ENCODE results near the gene MICAL3. TPM values are rescaled to one million over a fixed set of nuclear protein-coding genes. Genes with fewer than 3 reads are reported as not detected.

The MICAL3 gene
- total and polyA plus RNA-seq, 2 of the 8 experiments (the other 6 are each of a cell fraction or from before 2014, with no cell fraction given) = 8.3 to 41.8 TPM

DNA sequence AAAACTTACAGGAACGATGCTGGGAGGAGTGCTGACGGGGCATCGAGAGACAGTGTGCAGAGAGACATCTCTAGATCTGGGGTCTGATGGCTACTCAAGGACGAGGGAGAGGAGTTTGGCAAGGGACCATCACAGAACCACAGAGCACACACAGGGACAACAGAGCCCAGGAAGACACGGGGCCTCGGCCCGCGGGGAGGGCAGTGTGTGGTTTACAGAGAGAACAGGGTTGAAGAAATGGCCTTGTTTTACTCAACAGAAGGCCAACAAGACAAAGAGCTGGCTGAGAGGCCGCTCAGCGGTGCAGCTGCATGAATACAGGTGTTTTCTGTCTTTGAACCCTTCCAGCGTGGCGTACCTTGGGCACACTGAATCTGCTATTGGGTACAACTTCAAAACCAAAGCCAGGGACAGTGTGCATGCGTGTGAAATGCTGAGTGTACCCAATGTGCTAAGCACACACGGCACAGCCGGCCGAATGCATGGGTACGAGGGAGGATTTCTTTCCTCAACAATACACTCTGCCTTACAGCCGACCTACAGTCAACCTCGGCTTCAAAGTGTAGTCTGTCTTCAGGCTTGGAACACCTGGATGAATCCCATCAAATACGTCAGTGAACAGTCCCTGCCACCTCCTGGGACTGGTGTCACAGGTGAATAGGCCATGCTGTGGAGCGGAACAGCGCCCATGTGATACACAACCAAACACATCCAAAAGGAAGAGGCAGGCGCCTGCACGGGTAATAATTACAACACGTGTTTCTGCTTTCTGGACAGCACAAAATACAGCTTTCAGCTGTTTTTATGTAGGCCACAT lies 229.4 kb downstream of the MICAL3 start:
- 91% methylated on average over 25 of the region's 25 CpGs; no CpG with 5 or more reads in 1 of the 2 experiments for WGBS, 2 experiments (ENCODE audit: extremely low coverage in 1 of 2, insufficient coverage in 1 of 2, insufficient read length in 1 of 2, insufficient replicate concordance in 2 of 2, low coverage in 1 of 2, low lambda C conversion rate in 2 of 2, missing lambda C conversion rate in 1 of 2)

More for the DNA sequence above, 229.4 kb downstream of the MICAL3 start:
- Histone ChIP-seq H4K8ac (ENCODE audit: extremely low read depth, insufficient read depth, low read length) (no peak overlapping the region), H2BK15ac (ENCODE audit: low read length) (no peak overlapping the region), H3K23me2 (ENCODE audit: low read depth, low read length) (no peaks in the 10 kb centered on the region), H3K14ac (ENCODE audit: insufficient read length) (no peak overlapping the region), H2AK5ac (ENCODE audit: low read depth, low read length) (no peak overlapping the region), H3K79me2 (ENCODE audit: control insufficient read depth in 1 of 2, insufficient read depth in 2 of 2, low read length in 2 of 2) (no peaks in the 10 kb centered on the region), H2BK20ac (ENCODE audit: low read length) (no peak overlapping the region), H3K27ac (ENCODE audit: low read depth, low read length) (no peak overlapping the region), H3K9ac (replicated peaks in 1 of 4; ENCODE audit: extremely low read depth in 1 of 4, low read depth in 3 of 4, low read length in 3 of 4) (no peak overlapping the region), H2BK12ac (ENCODE audit: low read depth, low read length) (no peak overlapping the region), H3K4me1 (replicated peaks in 1 of 4; ENCODE audit: control insufficient read depth in 3 of 4, insufficient read depth in 4 of 4, low read length in 3 of 4) (no peaks in the 10 kb centered on the region), H3K4me2 (ENCODE audit: insufficient read depth in 1 of 2, low read depth in 2 of 2, low read length in 2 of 2) (no peak overlapping the region), H3K27me3 (replicated peaks in 1 of 4; ENCODE audit: control insufficient read depth in 3 of 4, extremely low read depth in 1 of 4, insufficient read depth in 3 of 4, low read length in 3 of 4) (no peaks in the 10 kb centered on the region), H3K4me3 (ENCODE audit: extremely low read depth in 1 of 4, insufficient read depth in 2 of 4, low read depth in 3 of 4, low read length in 4 of 4) (no peak overlapping the region), H4K91ac (replicated peaks; ENCODE audit: insufficient read length, low read length) (no peak overlapping the region), H3K23ac (ENCODE audit: insufficient read length) (no peak overlapping the region), H2BK120ac (replicated peaks; ENCODE audit: low read depth, low read length) (no peak overlapping the region), H3K4ac (replicated peaks; ENCODE audit: insufficient read length, low read depth, low read length) (no peak overlapping the region), H3K36me3 (ENCODE audit: control insufficient read depth in 2 of 4, insufficient read depth in 4 of 4, low read length in 3 of 4) (no peaks in the 10 kb centered on the region), H3K79me1 (ENCODE audit: low read depth, low read length) (no peaks in the 10 kb centered on the region), H3K18ac (ENCODE audit: extremely low read depth, low read length) (no peak overlapping the region), H4K20me1 (replicated peaks in 1 of 2; ENCODE audit: control insufficient read depth in 1 of 2, insufficient read depth in 2 of 2, low read length in 2 of 2) (no peaks in the 10 kb centered on the region), H2BK5ac (ENCODE audit: low read depth, low read length) (peak overlapping the region; percentile 18; the same call in 1 of the 2 replicates), H3K9me3 (ENCODE audit: insufficient read depth in 2 of 2, low read depth in 1 of 2, low read length in 1 of 2) (no peaks in the 10 kb centered on the region), H3K56ac (replicated peaks; ENCODE audit: insufficient read length, low read depth, low read length) (no peak overlapping the region), H4K5ac (ENCODE audit: insufficient read length, low read depth, low read length) (no peak overlapping the region), H2AFZ (ENCODE audit: low read length) (no peak overlapping the region)
- POLR2A ChIA-PET (ENCODE audit: partially characterized antibody) = interaction anchor here (1.2 to 1.7 kb wide), 2 partner anchors 15 to 16 kb away, joined by 3 to 4 read pairs; no protein-coding TSS in a partner anchor
- DNase-seq (ENCODE audit: low read depth in 1 of 2, low spot score in 2 of 2) (no peak), FAIRE-seq (no peak)
- TF ChIP-seq RFX5 (IDR thresholded peaks at IDR 0.05; ENCODE audit: borderline replicate concordance, low read depth, low read length) (no peak), JUN (IDR thresholded peaks at IDR 0.05; ENCODE audit: low read depth, low read length) (no peak), FOSL1 (IDR thresholded peaks at IDR 0.05; ENCODE audit: insufficient read depth, low read depth, low read length) (no peak), TCF12 (IDR thresholded peaks at IDR 0.05; ENCODE audit: low read depth, low read length) (no peak)
- CTCF ChIA-PET (ENCODE audit: partially characterized antibody) = interaction anchor here (0.9 to 11.3 kb wide), 3 partner anchors 7 to 281 kb away, joined by 4 to 115 read pairs (median 7); no protein-coding TSS in a partner anchor
